Measurements from ENCODE around the gene ZBBX.

DNA sequence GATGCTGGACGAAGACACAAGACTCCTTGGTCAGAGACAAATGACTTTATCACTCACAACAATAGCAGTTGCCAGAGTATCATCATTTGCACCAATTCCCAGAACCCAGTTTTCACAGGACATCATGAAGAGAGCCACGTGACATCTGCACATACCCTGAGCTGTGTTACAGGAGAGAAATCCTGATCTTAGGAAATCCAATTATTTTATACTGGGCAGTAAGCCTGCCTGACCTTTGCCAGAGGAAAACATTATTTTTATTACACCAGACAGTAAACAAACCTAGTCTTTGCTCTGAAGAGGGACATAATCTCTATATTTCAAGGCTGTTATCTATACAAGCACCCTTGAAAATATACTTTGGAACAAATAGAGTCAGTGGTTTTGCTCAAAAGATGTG is 77.4 kb downstream of the ZBBX start:
- no peak for TF ChIP-seq CTCF (IDR thresholded peaks at IDR 0.05; ENCODE audit: low read depth, low read length, missing input control)
- no peak for TF ChIP-seq SP1 (IDR thresholded peaks at IDR 0.05)
- no peak for TF ChIP-seq FOXA1 (IDR thresholded peaks at IDR 0.05)
- TF ChIP-seq YY1 (IDR thresholded peaks at IDR 0.05), result no peak
- TF ChIP-seq ZBTB33 (IDR thresholded peaks at IDR 0.05), result no peak
- no peak for TF ChIP-seq REST (IDR thresholded peaks at IDR 0.05)
- no peak for TF ChIP-seq JUND (IDR thresholded peaks at IDR 0.05)
- no peak for TF ChIP-seq RAD21 (IDR thresholded peaks at IDR 0.05)
- TF ChIP-seq, protein P1, sequence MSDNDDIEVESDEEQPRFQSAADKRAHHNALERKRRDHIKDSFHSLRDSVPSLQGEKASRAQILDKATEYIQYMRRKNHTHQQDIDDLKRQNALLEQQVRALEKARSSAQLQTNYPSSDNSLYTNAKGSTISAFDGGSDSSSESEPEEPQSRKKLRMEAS (IDR thresholded peaks at IDR 0.05), result no peak
